AG04449 (cell line): ENCODE results near the gene PDSS2.
"Not testable (repeated sequence)": the region's sequence is repeated elsewhere in the genome, so short reads cannot be mapped to it uniquely, and the experiment has no call there.

Experiments
- CTCF ChIA-PET: fragments of 350-600 bp; formaldehyde crosslinking; extraction: SDS; loops from one replicate; lab custom pipeline; 2021; ENCODE audit warnings: antibody characterized with exemption; lab: Yijun Ruan, JAX
- POLR2A ChIA-PET: fragments of 400-600, 350-600 bp; formaldehyde crosslinking; extraction: SDS; loops from one replicate; lab custom pipeline; 2020; ENCODE audit warnings: antibody characterized with exemption, inconsistent platforms; lab: Yijun Ruan, JAX
- DNase-seq: peaks from one replicate; pipeline ENCODE4 v3.0.0-alpha.2; 2010; ENCODE audit warnings: low read depth, low spot score
- H3K4me3 ChIP-seq: 2 replicates; pipeline ENCODE4 v1.5.1; 2011; ENCODE audit warnings: low read depth, mild to moderate bottlenecking, control low read depth, low read length
- CTCF ChIP-seq: IDR thresholded peaks from one replicate; pipeline ENCODE4 v1.5.1; 2011; ENCODE audit warnings: mild to moderate bottlenecking, moderate library complexity, low read length, control low read depth, inconsistent platforms; ENCODE audit not compliant: insufficient read depth; ENCODE audit errors: missing control alignments

The PDSS2 gene

DNA sequence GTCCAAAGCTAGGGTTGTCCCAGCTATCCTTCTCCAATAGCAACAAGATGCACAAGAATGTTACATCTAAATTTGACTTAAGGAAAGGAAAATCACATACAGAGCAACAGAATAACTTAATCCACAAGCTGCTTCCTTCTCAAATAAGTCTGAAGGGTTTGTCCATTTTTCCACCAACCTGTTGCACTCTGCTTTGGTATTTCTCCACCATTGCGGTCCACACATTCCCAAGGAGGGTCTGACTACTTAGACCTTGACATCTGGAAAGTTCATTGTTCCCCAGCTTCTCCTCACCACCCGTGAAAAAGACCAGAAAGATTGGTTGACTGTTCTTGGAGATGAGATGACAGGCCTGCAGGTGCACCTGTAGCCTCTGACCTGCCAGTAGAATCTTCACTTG, 72.5 kb downstream of the PDSS2 start:
- ChIA-PET POLR2A (no interaction called here), CTCF (interaction anchor here (1.1 kb wide), 1 partner anchor 71 kb away, joined by 3 read pairs; no protein-coding TSS in a partner anchor)
- H3K4me3 ChIP-seq = no peak overlapping the region
- DNase-seq = no peak
- no peak for TF ChIP-seq CTCF

- DNase-seq = no peak
- ChIA-PET POLR2A (no interaction called here), CTCF (interaction anchor here (0.6 to 1.1 kb wide), 2 partner anchors 70 to 202 kb away, joined by 3 to 4 read pairs; no protein-coding TSS in a partner anchor)
- H3K4me3 ChIP-seq = no peak overlapping the region
- no peak for TF ChIP-seq CTCF
Observed at GRCh38 chr6:107386340-107386739, 73.0 kb downstream of the PDSS2 start.

DNA sequence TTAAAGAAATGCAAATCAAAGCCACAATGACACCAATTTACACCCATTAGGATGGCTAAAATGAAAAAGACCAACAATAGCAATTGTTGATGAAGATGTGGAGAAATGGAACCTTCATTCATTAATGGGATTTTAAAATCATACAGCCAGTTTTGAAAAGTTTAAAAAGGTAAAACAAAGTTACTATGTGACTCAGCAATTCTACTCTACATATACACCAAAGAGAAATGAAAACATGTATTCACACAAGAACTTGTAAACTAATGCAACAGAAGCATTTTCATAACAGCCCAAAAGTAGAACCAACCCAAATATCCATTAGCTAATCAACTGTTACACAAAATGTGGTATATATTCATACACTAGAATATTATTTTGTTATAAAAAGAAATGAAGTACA, 75.7 kb downstream of the PDSS2 start:
- POLR2A ChIA-PET = no interaction called here
- TF ChIP-seq CTCF = no peak
- CTCF ChIA-PET = no interaction called here
- H3K4me3 ChIP-seq = no peak overlapping the region
- no peak for DNase-seq

- ChIA-PET POLR2A (no interaction called here), CTCF (no interaction called here)
- no peak overlapping the region for H3K4me3 ChIP-seq
- no peak for DNase-seq
- no peak for TF ChIP-seq CTCF
Observed at GRCh38 chr6:107374264-107374663, 85.1 kb downstream of the PDSS2 start.

- ChIA-PET CTCF (interaction anchor here (1.1 kb wide), 1 partner anchor 10 kb away, joined by 3 read pairs; no protein-coding TSS in a partner anchor), POLR2A (no interaction called here)
- TF ChIP-seq CTCF = no peak
- no peak for DNase-seq
- H3K4me3 ChIP-seq = no peak overlapping the region
Observed at GRCh38 chr6:107369493-107369892, 89.9 kb downstream of the PDSS2 start.

GRCh38 chr6:107368471-107368870, 90.9 kb downstream of the PDSS2 start:
- H3K4me3 ChIP-seq = no peak overlapping the region
- ChIA-PET POLR2A (no interaction called here), CTCF (no interaction called here)
- DNase-seq = no peak
- no peak for TF ChIP-seq CTCF

DNA sequence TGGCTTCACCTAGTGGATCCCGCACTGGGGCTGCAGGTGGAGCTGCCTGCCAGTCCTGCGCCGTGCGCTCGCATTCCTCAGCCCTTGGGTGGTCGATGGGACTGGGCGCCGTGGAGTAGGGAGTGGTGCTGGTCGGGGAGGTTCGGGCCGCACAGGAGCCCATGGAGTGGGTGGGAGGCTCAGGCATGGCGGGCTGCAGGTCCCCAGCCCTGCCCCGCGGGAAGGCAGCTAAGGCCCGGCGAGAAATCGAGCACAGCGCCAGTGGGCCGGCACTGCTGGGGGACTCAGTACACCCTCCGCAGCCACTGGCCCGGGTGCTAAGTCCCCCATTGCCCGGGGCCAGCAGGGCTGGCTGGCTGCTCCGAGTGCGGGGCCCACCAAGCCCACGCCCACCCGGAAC, 95.2 kb downstream of the PDSS2 start:
- DNase-seq, H3K4me3 ChIP-seq, POLR2A ChIA-PET, CTCF ChIA-PET: not testable (repeated sequence)
